Progenitor cell of endocrine pancreas (in vitro differentiated cells): ENCODE data around the gene CAPS. TPM values are rescaled to one million over a fixed set of nuclear protein-coding genes. Genes with fewer than 3 reads are reported as not detected.

ENCODE experiments used
- DNase-seq: peaks from one replicate; pipeline ENCODE4 v3.0.0; 2021; ENCODE audit warnings: low spot score; ENCODE audit not compliant: unreplicated experiment
- H3K27ac Mint-ChIP-seq: 2 replicates; pipeline ENCODE4 v1.8.0; 2021; ENCODE audit warnings: mild to moderate bottlenecking, moderate library complexity, mixed read lengths
- H3K27me3 Mint-ChIP-seq: 2 replicates; pipeline ENCODE4 v1.8.0; 2021; ENCODE audit warnings: mixed read lengths
- H3K36me3 Mint-ChIP-seq: 2 replicates; pipeline ENCODE4 v1.8.0; 2022; ENCODE audit warnings: mixed read lengths; ENCODE audit not compliant: insufficient read depth
- H3K4me1 Mint-ChIP-seq: 2 replicates; pipeline ENCODE4 v1.8.0; 2021; ENCODE audit warnings: low read depth, mixed read lengths
- H3K4me3 Mint-ChIP-seq: 2 replicates; pipeline ENCODE4 v1.8.0; 2021; ENCODE audit warnings: low read depth, mild to moderate bottlenecking, moderate library complexity, mixed read lengths
- H3K9me3 Mint-ChIP-seq: 2 replicates; pipeline ENCODE4 v1.8.0; 2021; ENCODE audit warnings: low read depth, mixed read lengths
- total RNA-seq: library from RNA; stranded (reverse); gene quantifications from 2 replicates; pipeline ENCODE4 v1.2.1, GENCODE V29; 2021
- TF ChIP-seq, protein P1 (sequence below): fragments of 200-600 bp; sonication (generic); IDR thresholded peaks from one replicate; pipeline ENCODE4 v1.5.0; 2021; ENCODE audit warnings: antibody characterized with exemption, mild to moderate bottlenecking; ENCODE audit not compliant: unreplicated experiment

The CAPS gene
- total RNA-seq, 1 donor from 2014 or later: 22.5 TPM

- H3K9me3 Mint-ChIP-seq: no peaks in the 10 kb centered on the region
- H3K27me3 Mint-ChIP-seq: no peaks in the 10 kb centered on the region
These were observed 2.7 kb upstream of the CAPS start for GRCh38 chr19:5911366-5911765.

DNA sequence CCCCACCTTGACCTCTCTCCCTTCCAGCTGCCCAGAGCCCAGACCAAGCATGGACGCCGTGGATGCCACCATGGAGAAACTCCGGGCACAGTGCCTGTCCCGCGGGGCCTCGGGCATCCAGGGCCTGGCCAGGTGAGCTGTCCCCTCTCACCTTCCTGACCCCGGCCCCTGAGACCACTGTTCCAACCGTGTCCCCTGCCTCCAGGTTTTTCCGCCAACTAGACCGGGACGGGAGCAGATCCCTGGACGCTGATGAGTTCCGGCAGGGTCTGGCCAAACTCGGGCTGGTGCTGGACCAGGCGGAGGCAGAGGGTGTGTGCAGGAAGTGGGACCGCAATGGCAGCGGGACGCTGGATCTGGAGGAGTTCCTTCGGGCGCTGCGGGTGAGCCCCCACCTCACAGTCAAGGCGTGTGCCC is 312 bp downstream of the CAPS start:
- H3K36me3 Mint-ChIP-seq: peaks cover 10% of the 10 kb centered on the region
- no peaks in the 10 kb centered on the region for H3K27me3 Mint-ChIP-seq
- TF ChIP-seq, protein P1, sequence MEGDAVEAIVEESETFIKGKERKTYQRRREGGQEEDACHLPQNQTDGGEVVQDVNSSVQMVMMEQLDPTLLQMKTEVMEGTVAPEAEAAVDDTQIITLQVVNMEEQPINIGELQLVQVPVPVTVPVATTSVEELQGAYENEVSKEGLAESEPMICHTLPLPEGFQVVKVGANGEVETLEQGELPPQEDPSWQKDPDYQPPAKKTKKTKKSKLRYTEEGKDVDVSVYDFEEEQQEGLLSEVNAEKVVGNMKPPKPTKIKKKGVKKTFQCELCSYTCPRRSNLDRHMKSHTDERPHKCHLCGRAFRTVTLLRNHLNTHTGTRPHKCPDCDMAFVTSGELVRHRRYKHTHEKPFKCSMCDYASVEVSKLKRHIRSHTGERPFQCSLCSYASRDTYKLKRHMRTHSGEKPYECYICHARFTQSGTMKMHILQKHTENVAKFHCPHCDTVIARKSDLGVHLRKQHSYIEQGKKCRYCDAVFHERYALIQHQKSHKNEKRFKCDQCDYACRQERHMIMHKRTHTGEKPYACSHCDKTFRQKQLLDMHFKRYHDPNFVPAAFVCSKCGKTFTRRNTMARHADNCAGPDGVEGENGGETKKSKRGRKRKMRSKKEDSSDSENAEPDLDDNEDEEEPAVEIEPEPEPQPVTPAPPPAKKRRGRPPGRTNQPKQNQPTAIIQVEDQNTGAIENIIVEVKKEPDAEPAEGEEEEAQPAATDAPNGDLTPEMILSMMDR: no peak
- H3K4me3 Mint-ChIP-seq: no peak overlapping the region
- no peak for DNase-seq
- no peaks in the 10 kb centered on the region for H3K9me3 Mint-ChIP-seq
- peak overlapping the region; percentile 64 for H3K27ac Mint-ChIP-seq
- peaks cover 17% of the 10 kb centered on the region for H3K4me1 Mint-ChIP-seq

More at GRCh38 chr19:5911366-5911765, 2.7 kb upstream of the CAPS start:
- DNase-seq: no peak
- Mint-ChIP-seq H3K36me3 (peaks cover 4% of the 10 kb centered on the region), H3K27ac (no peak overlapping the region), H3K4me1 (peaks cover 19% of the 10 kb centered on the region), H3K4me3 (no peak overlapping the region)
- TF ChIP-seq, protein P1: no peak

DNA sequence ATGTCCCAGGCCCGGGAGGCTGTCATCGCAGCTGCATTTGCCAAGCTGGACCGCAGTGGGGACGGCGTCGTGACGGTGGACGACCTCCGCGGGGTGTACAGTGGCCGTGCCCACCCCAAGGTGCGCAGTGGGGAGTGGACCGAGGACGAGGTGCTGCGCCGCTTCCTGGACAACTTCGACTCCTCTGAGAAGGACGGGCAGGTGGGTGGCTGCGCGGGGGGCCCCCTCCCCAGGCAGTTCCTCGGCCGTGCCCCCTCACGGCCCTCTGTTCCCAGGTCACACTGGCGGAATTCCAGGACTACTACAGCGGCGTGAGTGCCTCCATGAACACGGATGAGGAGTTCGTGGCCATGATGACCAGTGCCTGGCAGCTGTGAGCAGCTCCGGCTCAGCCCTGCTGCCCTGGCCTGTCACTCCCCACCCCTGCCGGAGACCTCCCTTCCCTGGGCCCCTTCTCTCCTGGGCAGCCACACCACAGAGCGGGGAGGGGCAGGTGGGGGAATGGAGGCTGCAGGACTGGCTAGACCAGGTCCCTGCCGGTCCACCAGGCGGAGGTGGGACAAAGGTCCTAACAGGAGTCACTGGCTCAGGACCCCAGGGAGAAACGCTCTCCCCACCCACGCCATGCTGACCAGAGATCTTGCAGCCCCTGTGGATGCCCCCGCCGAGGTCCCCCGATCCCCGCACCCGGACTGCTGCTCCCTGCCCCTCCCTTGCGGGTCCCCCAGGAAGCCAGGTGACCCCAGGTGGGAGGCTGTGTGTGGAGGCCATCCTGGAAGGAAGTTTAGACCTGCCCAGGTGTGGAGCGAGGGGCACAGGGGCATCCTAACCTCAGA is 1.1 kb downstream of the CAPS start:
- Mint-ChIP-seq H3K27me3 (no peaks in the 10 kb centered on the region), H3K4me1 (peaks cover 15% of the 10 kb centered on the region), H3K9me3 (no peaks in the 10 kb centered on the region), H3K36me3 (peaks cover 11% of the 10 kb centered on the region), H3K27ac (peak overlapping the region; percentile 81), H3K4me3 (no peak overlapping the region)
- TF ChIP-seq, protein P1: no peak
- peak; percentile 62 for DNase-seq

GRCh38 chr19:5915782-5916165 is 1.7 kb downstream of the CAPS start:
- Mint-ChIP-seq H3K9me3 (no peaks in the 10 kb centered on the region), H3K4me1 (peaks cover 15% of the 10 kb centered on the region), H3K27ac (peak overlapping the region; percentile 81), H3K4me3 (no peak overlapping the region), H3K36me3 (peaks cover 11% of the 10 kb centered on the region), H3K27me3 (no peaks in the 10 kb centered on the region)
- TF ChIP-seq, protein P1: no peak
- no peak for DNase-seq

- no peaks in the 10 kb centered on the region for H3K27me3 Mint-ChIP-seq
- no peaks in the 10 kb centered on the region for H3K9me3 Mint-ChIP-seq
- H3K36me3 Mint-ChIP-seq: peaks cover 11% of the 10 kb centered on the region
- DNase-seq: no peak
- H3K4me3 Mint-ChIP-seq: no peak overlapping the region
- H3K4me1 Mint-ChIP-seq: peaks cover 15% of the 10 kb centered on the region
- peak overlapping the region; percentile 80 for H3K27ac Mint-ChIP-seq
- TF ChIP-seq, protein P1: no peak
These were observed 2.2 kb downstream of the CAPS start for GRCh38 chr19:5916181-5916708.
